Lung (tissue), 12 donors: ENCODE results near the gene BPIFB6. TPM values are rescaled to one million over a fixed set of nuclear protein-coding genes. Genes with fewer than 3 reads are reported as not detected.

Experiments
- ATAC-seq: fragments of 200-7000 bp; cut with Tn5 transposase; one replicate; pipeline ENCODE4 v1.9.1; 2020; ENCODE audit warnings: moderate number of reproducible peaks; ENCODE audit not compliant: insufficient read depth, low FRiP score
- DNase-seq, 3 donors: peaks; one replicate each; pipeline ENCODE4 v3.0.0-alpha.2; 2013 to 2017
- H3K27ac ChIP-seq, 2 donors: one replicate each; pipeline ENCODE4 v1.5.1; 2013; ENCODE audit warnings: mild to moderate bottlenecking in 2 of 2, moderate library complexity in 2 of 2, control low read depth in 1 of 2, inconsistent platforms in 1 of 2, low read depth in 1 of 2, low read length in 1 of 2
- H3K27me3 ChIP-seq, 3 donors: one replicate each; pipeline ENCODE4 v1.5.1; 2013; ENCODE audit warnings: low read length in 2 of 3; ENCODE audit not compliant: control insufficient read depth in 3 of 3, insufficient read depth in 3 of 3
- H3K36me3 ChIP-seq, 4 donors: one replicate each; pipeline ENCODE4 v1.5.1; 2013; ENCODE audit warnings: low read length in 4 of 4, mild to moderate bottlenecking in 1 of 4, moderate library complexity in 1 of 4; ENCODE audit not compliant: control insufficient read depth in 4 of 4, insufficient read depth in 4 of 4
- H3K4me1 ChIP-seq, 5 donors: one replicate each; pipeline ENCODE4 v1.5.1; 2013; ENCODE audit warnings: low read length in 5 of 5, mild to moderate bottlenecking in 2 of 5, moderate library complexity in 1 of 5; ENCODE audit not compliant: control insufficient read depth in 5 of 5, insufficient read depth in 5 of 5
- H3K4me3 ChIP-seq: one replicate; pipeline ENCODE4 v1.5.1; 2013; ENCODE audit warnings: mild to moderate bottlenecking, control low read depth, moderate library complexity
- H3K9ac ChIP-seq, 2 donors: one replicate each; pipeline ENCODE4 v1.5.1; 2013; ENCODE audit warnings: low read length in 2 of 2, control low read depth in 1 of 2; ENCODE audit not compliant: insufficient read depth in 1 of 2
- H3K9me3 ChIP-seq, 4 donors: one replicate each; pipeline ENCODE4 v1.5.1; 2013; ENCODE audit warnings: low read length in 3 of 4, mild to moderate bottlenecking in 1 of 4, moderate library complexity in 1 of 4; ENCODE audit not compliant: control insufficient read depth in 4 of 4, insufficient read depth in 3 of 4
- CTCF ChIP-seq: IDR thresholded peaks from 2 replicates; pipeline ENCODE4 v1.5.1; 2012; ENCODE audit warnings: mild to moderate bottlenecking; ENCODE audit errors: control extremely low read depth, extremely low read depth
- WGBS, 2 donors: extraction: QIAGEN DNeasy Blood & Tissue Kit; methylation state at CpG; one replicate each; pipeline ENCODE4 v1.1.7; 2013; 5-methylcytosine and 5-hydroxymethylcytosine counted together
- polyA plus RNA-seq, 2 donors: library from polyadenylated mRNA; stranded (reverse); fragments of 200-250 nt; gene quantifications; one replicate each; pipeline ENCODE4 v1.2.1, GENCODE V29; 2013
- total RNA-seq, 2 donors: library from RNA; depleted of rRNA in 1 of 2; stranded (reverse); fragments of >200 nt in 1 of 2; gene quantifications; one replicate each; pipeline ENCODE4 v1.2.1, GENCODE V29; 2014 to 2021
- donor health status: control.
- donor health status: control.
- donor health status: Bipolar disorder and iron deficiency.
- donor health status: healthy.
- donor health status: DM: yes; HTN: yes; CAD: no.

Gene BPIFB6
- total and polyA plus RNA-seq, 4 donors = not detected

DNA sequence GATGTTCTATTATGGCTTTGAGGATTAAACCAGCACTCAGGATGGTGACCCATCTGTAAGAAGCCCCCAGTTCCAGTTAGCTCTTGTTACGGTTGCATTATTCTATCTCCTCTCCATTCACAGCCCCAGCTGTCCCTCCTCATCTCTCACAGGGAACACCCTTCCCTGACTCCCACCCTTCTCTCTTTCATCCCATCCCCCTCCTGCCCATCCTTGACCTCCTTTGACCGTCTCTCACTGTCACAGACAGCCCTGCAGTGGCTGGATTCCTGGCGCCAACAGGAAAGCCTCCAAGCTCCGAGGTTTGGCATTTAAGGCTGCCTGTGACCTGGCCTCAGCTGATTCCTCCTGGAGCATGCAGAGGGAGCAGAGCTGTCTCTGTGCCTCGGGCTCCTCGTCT is 43.8 kb downstream of the BPIFB6 start:
- Histone ChIP-seq H3K9ac (no peak overlapping the region), H3K4me1 (no peaks in the 10 kb centered on the region), H3K36me3 (no peaks in the 10 kb centered on the region), H3K4me3 (no peak overlapping the region), H3K27ac (no peak overlapping the region), H3K27me3 (peaks cover 0 to 8% (median 0%) of the 10 kb centered on the region in 3 donors), H3K9me3 (peaks cover 0 to 3% (median 0%) of the 10 kb centered on the region in 4 donors)
- no peak for ATAC-seq
- WGBS, 2 donors = 56 to 66% methylated on average over 6 of the region's 6 CpGs
- TF ChIP-seq CTCF = no peak
- no peak for DNase-seq

DNA sequence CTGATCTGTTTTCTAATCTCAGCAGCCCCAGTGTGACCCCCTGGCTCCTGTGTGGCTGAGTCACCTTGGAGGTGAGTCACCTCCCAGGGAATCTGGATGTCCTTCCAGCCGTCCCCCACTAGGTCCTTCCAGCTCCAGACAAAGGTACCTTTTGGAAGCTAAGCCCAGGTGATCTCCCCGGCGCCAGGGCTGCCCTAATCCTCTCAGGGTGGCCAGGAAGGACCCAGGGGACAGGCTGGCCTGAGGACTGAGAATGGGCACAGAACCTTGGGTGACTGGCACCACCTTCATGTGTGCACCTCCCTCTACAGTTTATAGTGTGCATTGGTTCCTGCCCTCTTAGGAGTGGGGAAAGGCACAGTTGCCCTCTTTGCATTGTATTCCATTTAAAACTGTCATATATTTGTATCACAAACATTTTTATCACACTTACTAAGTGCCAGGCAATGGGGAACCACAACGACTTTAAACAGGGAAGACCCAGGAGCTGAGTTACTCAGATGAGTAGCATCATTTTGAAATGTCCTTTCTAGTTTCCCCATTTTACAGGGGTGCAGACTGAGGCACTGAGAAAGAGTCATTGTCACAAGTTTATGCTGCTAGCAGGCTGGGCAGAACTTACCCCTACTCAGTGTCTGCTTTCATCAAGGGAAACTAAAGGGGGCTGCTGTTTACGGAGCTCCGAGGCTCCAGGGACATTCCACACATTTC is 45.4 kb downstream of the BPIFB6 start:
- no peak for ATAC-seq

GRCh38 chr20:33079259-33079658 is 47.8 kb downstream of the BPIFB6 start, which contains the start of gene BPIFB4:
BPIFB4 (plus strand) TSS chr20:33079643; CDS start chr20:33081527, 1,884 bp downstream.
- Histone ChIP-seq H3K27me3 (peaks cover 0 to 3% (median 0%) of the 10 kb centered on the region in 3 donors), H3K9me3 (no peaks in the 10 kb centered on the region), H3K27ac (no peak within 1 kb of the TSS), H3K9ac (no peak within 1 kb of the TSS), H3K36me3 (no peaks in the 10 kb centered on the region), H3K4me3 (no peak within 1 kb of the TSS), H3K4me1 (no peaks in the 10 kb centered on the region)
- ATAC-seq = no peak
- DNase-seq = no peak
- TF ChIP-seq CTCF = no peak
- WGBS, 2 donors = 86 to 95% methylated on average over 2 of the region's 2 CpGs

More for the DNA sequence above, 45.4 kb downstream of the BPIFB6 start:
- Histone ChIP-seq H3K4me1 (no peaks in the 10 kb centered on the region), H3K4me3 (no peak overlapping the region), H3K9me3 (peaks cover 0 to 1% (median 0%) of the 10 kb centered on the region in 4 donors), H3K27ac (no peak overlapping the region), H3K36me3 (no peaks in the 10 kb centered on the region), H3K9ac (no peak overlapping the region), H3K27me3 (peaks cover 0 to 8% (median 0%) of the 10 kb centered on the region in 3 donors)
- DNase-seq = no peak
- TF ChIP-seq CTCF = no peak
- WGBS, 2 donors = 69 to 84% methylated on average over 6 of the region's 6 CpGs
